Vagina (tissue), 2 donors: ENCODE results near the gene PIP4K2A.

Experiments used
- POLR2A ChIP-seq, 2 donors: fragments of 450-650 bp; IDR thresholded peaks; one replicate each; pipeline ENCODE4 v1.6.1; 2017; ENCODE audit warnings: antibody characterized with exemption in 2 of 2, mild to moderate bottlenecking in 2 of 2, moderate library complexity in 2 of 2
- POLR2AphosphoS5 ChIP-seq, 2 donors: sonication (generic); formaldehyde crosslinking; IDR thresholded peaks; one replicate each; pipeline ENCODE4 v1.9.0; 2017; ENCODE audit warnings: antibody characterized with exemption in 2 of 2, mild to moderate bottlenecking in 2 of 2, low read depth in 1 of 2; ENCODE audit not compliant: insufficient read depth in 1 of 2
- TF ChIP-seq, protein P1 (sequence below), 3 experiments: fragments of 450-650 bp in 2 of 3; fragments of 200-600 bp in 1 of 3; sonication (generic) in 1 of 3; IDR thresholded peaks; one replicate each; pipeline ENCODE4 v1.5.1; 2017 to 2019; ENCODE audit warnings: antibody characterized with exemption in 3 of 3, mild to moderate bottlenecking in 2 of 3, moderate library complexity in 2 of 3

GRCh38 chr10:22556774-22557173 is 157.6 kb downstream of the PIP4K2A start:
- TF ChIP-seq, protein P1, sequence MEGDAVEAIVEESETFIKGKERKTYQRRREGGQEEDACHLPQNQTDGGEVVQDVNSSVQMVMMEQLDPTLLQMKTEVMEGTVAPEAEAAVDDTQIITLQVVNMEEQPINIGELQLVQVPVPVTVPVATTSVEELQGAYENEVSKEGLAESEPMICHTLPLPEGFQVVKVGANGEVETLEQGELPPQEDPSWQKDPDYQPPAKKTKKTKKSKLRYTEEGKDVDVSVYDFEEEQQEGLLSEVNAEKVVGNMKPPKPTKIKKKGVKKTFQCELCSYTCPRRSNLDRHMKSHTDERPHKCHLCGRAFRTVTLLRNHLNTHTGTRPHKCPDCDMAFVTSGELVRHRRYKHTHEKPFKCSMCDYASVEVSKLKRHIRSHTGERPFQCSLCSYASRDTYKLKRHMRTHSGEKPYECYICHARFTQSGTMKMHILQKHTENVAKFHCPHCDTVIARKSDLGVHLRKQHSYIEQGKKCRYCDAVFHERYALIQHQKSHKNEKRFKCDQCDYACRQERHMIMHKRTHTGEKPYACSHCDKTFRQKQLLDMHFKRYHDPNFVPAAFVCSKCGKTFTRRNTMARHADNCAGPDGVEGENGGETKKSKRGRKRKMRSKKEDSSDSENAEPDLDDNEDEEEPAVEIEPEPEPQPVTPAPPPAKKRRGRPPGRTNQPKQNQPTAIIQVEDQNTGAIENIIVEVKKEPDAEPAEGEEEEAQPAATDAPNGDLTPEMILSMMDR (IDR thresholded peaks at IDR 0.05): no peak
- TF ChIP-seq POLR2A (IDR thresholded peaks at IDR 0.05): no peak
- no peak for TF ChIP-seq POLR2AphosphoS5 (IDR thresholded peaks at IDR 0.05; ENCODE audit: insufficient read depth in 1 of 2, low read depth in 1 of 2)
